ENCODE measurements around the gene HAUS7. TPM values are rescaled to one million over a fixed set of nuclear protein-coding genes. Genes with fewer than 3 reads are reported as not detected.
"Not testable (repeated sequence)": the region's sequence is repeated elsewhere in the genome, so short reads cannot be mapped to it uniquely, and the experiment has no call there.

The HAUS7 gene
- polyA plus RNA-seq, 4 donors: 20.8 to 30.8 (median 24.2) TPM

- no peak overlapping the region for H3K27ac ChIP-seq (ENCODE audit: low read depth in 1 of 3, low read length in 2 of 3)
- FAIRE-seq (no peak), DNase-seq (no peak)
- no peak overlapping the region for H3K4me3 ChIP-seq (ENCODE audit: low read depth in 1 of 3, low read length in 3 of 3)
- H3K9me3 ChIP-seq (ENCODE audit: control insufficient read depth in 2 of 2, insufficient read depth in 1 of 2, low read depth in 1 of 2, low read length in 1 of 2): no peaks in the 10 kb centered on the region
- no peaks in the 10 kb centered on the region for H3K4me1 ChIP-seq (ENCODE audit: control insufficient read depth in 3 of 3, insufficient read depth in 2 of 3, low read depth in 1 of 3, low read length in 2 of 3)
- H3K27me3 ChIP-seq (ENCODE audit: control insufficient read depth in 3 of 3, insufficient read depth in 3 of 3, low read length in 3 of 3): no peaks in the 10 kb centered on the region
- WGBS, 3 donors: 71 to 83% (median 74%) methylated on average over 8 to 10 of the region's 10 CpGs
- H3K36me3 ChIP-seq (ENCODE audit: control insufficient read depth in 3 of 3, insufficient read depth in 2 of 3, low read depth in 1 of 3, low read length in 3 of 3): no peaks in the 10 kb centered on the region
Observed at GRCh38 chrX:153408221-153408721, 62.1 kb downstream of the HAUS7 start.

GRCh38 chrX:153407736-153408135 is 62.6 kb downstream of the HAUS7 start:
- no peaks in the 10 kb centered on the region for H3K9me3 ChIP-seq (ENCODE audit: control insufficient read depth in 2 of 2, insufficient read depth in 1 of 2, low read depth in 1 of 2, low read length in 1 of 2)
- no peak overlapping the region for H3K27ac ChIP-seq (ENCODE audit: low read depth in 1 of 3, low read length in 2 of 3)
- H3K27me3 ChIP-seq (ENCODE audit: control insufficient read depth in 3 of 3, insufficient read depth in 3 of 3, low read length in 3 of 3): no peaks in the 10 kb centered on the region
- no peak for FAIRE-seq
- H3K36me3 ChIP-seq (ENCODE audit: control insufficient read depth in 3 of 3, insufficient read depth in 2 of 3, low read depth in 1 of 3, low read length in 3 of 3): no peaks in the 10 kb centered on the region
- no peak overlapping the region for H3K4me3 ChIP-seq (ENCODE audit: low read depth in 1 of 3, low read length in 3 of 3)
- WGBS, 3 donors: 49 to 61% (median 52%) methylated on average over 3 of the region's 3 CpGs
- H3K4me1 ChIP-seq (ENCODE audit: control insufficient read depth in 3 of 3, insufficient read depth in 2 of 3, low read depth in 1 of 3, low read length in 2 of 3): no peaks in the 10 kb centered on the region
- DNase-seq: peak in 1 of 2 donors; percentile 5

GRCh38 chrX:153406903-153407302 is 63.5 kb downstream of the HAUS7 start:
- DNase-seq (no peak), FAIRE-seq (no peak)
- Histone ChIP-seq H3K36me3 (ENCODE audit: control insufficient read depth in 3 of 3, insufficient read depth in 2 of 3, low read depth in 1 of 3, low read length in 3 of 3) (no peaks in the 10 kb centered on the region), H3K27ac (ENCODE audit: low read depth in 1 of 3, low read length in 2 of 3) (no peak overlapping the region), H3K9me3 (ENCODE audit: control insufficient read depth in 2 of 2, insufficient read depth in 1 of 2, low read depth in 1 of 2, low read length in 1 of 2) (no peaks in the 10 kb centered on the region), H3K4me1 (ENCODE audit: control insufficient read depth in 3 of 3, insufficient read depth in 2 of 3, low read depth in 1 of 3, low read length in 2 of 3) (no peaks in the 10 kb centered on the region), H3K4me3 (ENCODE audit: low read depth in 1 of 3, low read length in 3 of 3) (no peak overlapping the region), H3K27me3 (ENCODE audit: control insufficient read depth in 3 of 3, insufficient read depth in 3 of 3, low read length in 3 of 3) (no peaks in the 10 kb centered on the region)
- 35 to 82% (median 55%) methylated on average over 7 of the region's 7 CpGs for WGBS, 3 donors

GRCh38 chrX:153406011-153406410 is 64.4 kb downstream of the HAUS7 start:
- no peaks in the 10 kb centered on the region for H3K27me3 ChIP-seq (ENCODE audit: control insufficient read depth in 3 of 3, insufficient read depth in 3 of 3, low read length in 3 of 3)
- H3K4me1 ChIP-seq (ENCODE audit: control insufficient read depth in 3 of 3, insufficient read depth in 2 of 3, low read depth in 1 of 3, low read length in 2 of 3): no peaks in the 10 kb centered on the region
- WGBS, 3 donors: 82 to 96% (median 91%) methylated on average over 9 of the region's 9 CpGs
- no peaks in the 10 kb centered on the region for H3K36me3 ChIP-seq (ENCODE audit: control insufficient read depth in 3 of 3, insufficient read depth in 2 of 3, low read depth in 1 of 3, low read length in 3 of 3)
- no peaks in the 10 kb centered on the region for H3K9me3 ChIP-seq (ENCODE audit: control insufficient read depth in 2 of 2, insufficient read depth in 1 of 2, low read depth in 1 of 2, low read length in 1 of 2)
- no peak for DNase-seq
- FAIRE-seq: no peak
- no peak overlapping the region for H3K4me3 ChIP-seq (ENCODE audit: low read depth in 1 of 3, low read length in 3 of 3)
- H3K27ac ChIP-seq (ENCODE audit: low read depth in 1 of 3, low read length in 2 of 3): no peak overlapping the region

- Histone ChIP-seq H3K9me3 (ENCODE audit: control insufficient read depth in 2 of 2, insufficient read depth in 1 of 2, low read depth in 1 of 2, low read length in 1 of 2) (no peaks in the 10 kb centered on the region), H3K4me1 (ENCODE audit: control insufficient read depth in 3 of 3, insufficient read depth in 2 of 3, low read depth in 1 of 3, low read length in 2 of 3) (no peaks in the 10 kb centered on the region), H3K4me3 (ENCODE audit: low read depth in 1 of 3, low read length in 3 of 3) (no peak overlapping the region), H3K36me3 (ENCODE audit: control insufficient read depth in 3 of 3, insufficient read depth in 2 of 3, low read depth in 1 of 3, low read length in 3 of 3) (no peaks in the 10 kb centered on the region), H3K27ac (ENCODE audit: low read depth in 1 of 3, low read length in 2 of 3) (no peak overlapping the region), H3K27me3 (ENCODE audit: control insufficient read depth in 3 of 3, insufficient read depth in 3 of 3, low read length in 3 of 3) (no peaks in the 10 kb centered on the region)
- no peak for FAIRE-seq
- DNase-seq: no peak
- 40 to 45% (median 42%) methylated on average over 5 of the region's 5 CpGs for WGBS, 3 donors
Observed at GRCh38 chrX:153405426-153405825, 65.0 kb downstream of the HAUS7 start.

- 57 to 84% (median 66%) methylated on average over 5 of the region's 5 CpGs for WGBS, 3 donors
- not testable (repeated sequence) for H3K27me3 ChIP-seq (ENCODE audit: control insufficient read depth in 3 of 3, insufficient read depth in 3 of 3, low read length in 3 of 3); H3K36me3 ChIP-seq (ENCODE audit: control insufficient read depth in 3 of 3, insufficient read depth in 2 of 3, low read depth in 1 of 3, low read length in 3 of 3); H3K4me3 ChIP-seq (ENCODE audit: low read depth in 1 of 3, low read length in 3 of 3); H3K27ac ChIP-seq (ENCODE audit: low read depth in 1 of 3, low read length in 2 of 3); DNase-seq; H3K9me3 ChIP-seq (ENCODE audit: control insufficient read depth in 2 of 2, insufficient read depth in 1 of 2, low read depth in 1 of 2, low read length in 1 of 2); H3K4me1 ChIP-seq (ENCODE audit: control insufficient read depth in 3 of 3, insufficient read depth in 2 of 3, low read depth in 1 of 3, low read length in 2 of 3)
- FAIRE-seq: peak; percentile 47
Observed at GRCh38 chrX:153404333-153404732, 66.0 kb downstream of the HAUS7 start.

- 93 to 97% (median 94%) methylated on average over 22 to 29 of the region's 29 CpGs for WGBS, 3 donors
- Histone ChIP-seq H3K9me3 (ENCODE audit: control insufficient read depth in 2 of 2, insufficient read depth in 1 of 2, low read depth in 1 of 2, low read length in 1 of 2) (no peaks in the 10 kb centered on the region), H3K27ac (ENCODE audit: low read depth in 1 of 3, low read length in 2 of 3) (no peak within 1 kb of the TSS), H3K4me3 (ENCODE audit: low read depth in 1 of 3, low read length in 3 of 3) (no peak within 1 kb of the TSS), H3K36me3 (ENCODE audit: control insufficient read depth in 3 of 3, insufficient read depth in 2 of 3, low read depth in 1 of 3, low read length in 3 of 3) (no peaks in the 10 kb centered on the region), H3K27me3 (ENCODE audit: control insufficient read depth in 3 of 3, insufficient read depth in 3 of 3, low read length in 3 of 3) (no peaks in the 10 kb centered on the region), H3K4me1 (ENCODE audit: control insufficient read depth in 3 of 3, insufficient read depth in 2 of 3, low read depth in 1 of 3, low read length in 2 of 3) (no peaks in the 10 kb centered on the region)
- DNase-seq (no peak), FAIRE-seq (no peak)
Observed at GRCh38 chrX:153401133-153401764, 69.1 kb downstream of the HAUS7 start, which contains the start of gene PNMA6E. Gene PNMA6E, minus strand, starts transcription at chrX:153401350. Its CDS starts 2,501 bp downstream, at chrX:153398849.

GRCh38 chrX:153400146-153401132 is 69.9 kb downstream of the HAUS7 start:
- DNase-seq (peak; percentile 9 to 32), FAIRE-seq (no peak)
- Histone ChIP-seq H3K27me3 (ENCODE audit: control insufficient read depth in 3 of 3, insufficient read depth in 3 of 3, low read length in 3 of 3) (no peaks in the 10 kb centered on the region), H3K9me3 (ENCODE audit: control insufficient read depth in 2 of 2, insufficient read depth in 1 of 2, low read depth in 1 of 2, low read length in 1 of 2) (no peaks in the 10 kb centered on the region), H3K27ac (ENCODE audit: low read depth in 1 of 3, low read length in 2 of 3) (no peak overlapping the region), H3K4me1 (ENCODE audit: control insufficient read depth in 3 of 3, insufficient read depth in 2 of 3, low read depth in 1 of 3, low read length in 2 of 3) (no peaks in the 10 kb centered on the region), H3K4me3 (ENCODE audit: low read depth in 1 of 3, low read length in 3 of 3) (no peak overlapping the region), H3K36me3 (ENCODE audit: control insufficient read depth in 3 of 3, insufficient read depth in 2 of 3, low read depth in 1 of 3, low read length in 3 of 3) (no peaks in the 10 kb centered on the region)
- WGBS, 3 donors: 27 to 82% (median 78%) methylated on average over 14 to 60 of the region's 60 CpGs
